ENCODE data around the gene CRMP1. TPM values are rescaled to one million over a fixed set of nuclear protein-coding genes. Genes with fewer than 3 reads are reported as not detected.

CRMP1 gene
- total RNA-seq, 1 experiment from 2014 or later = not detected

DNA sequence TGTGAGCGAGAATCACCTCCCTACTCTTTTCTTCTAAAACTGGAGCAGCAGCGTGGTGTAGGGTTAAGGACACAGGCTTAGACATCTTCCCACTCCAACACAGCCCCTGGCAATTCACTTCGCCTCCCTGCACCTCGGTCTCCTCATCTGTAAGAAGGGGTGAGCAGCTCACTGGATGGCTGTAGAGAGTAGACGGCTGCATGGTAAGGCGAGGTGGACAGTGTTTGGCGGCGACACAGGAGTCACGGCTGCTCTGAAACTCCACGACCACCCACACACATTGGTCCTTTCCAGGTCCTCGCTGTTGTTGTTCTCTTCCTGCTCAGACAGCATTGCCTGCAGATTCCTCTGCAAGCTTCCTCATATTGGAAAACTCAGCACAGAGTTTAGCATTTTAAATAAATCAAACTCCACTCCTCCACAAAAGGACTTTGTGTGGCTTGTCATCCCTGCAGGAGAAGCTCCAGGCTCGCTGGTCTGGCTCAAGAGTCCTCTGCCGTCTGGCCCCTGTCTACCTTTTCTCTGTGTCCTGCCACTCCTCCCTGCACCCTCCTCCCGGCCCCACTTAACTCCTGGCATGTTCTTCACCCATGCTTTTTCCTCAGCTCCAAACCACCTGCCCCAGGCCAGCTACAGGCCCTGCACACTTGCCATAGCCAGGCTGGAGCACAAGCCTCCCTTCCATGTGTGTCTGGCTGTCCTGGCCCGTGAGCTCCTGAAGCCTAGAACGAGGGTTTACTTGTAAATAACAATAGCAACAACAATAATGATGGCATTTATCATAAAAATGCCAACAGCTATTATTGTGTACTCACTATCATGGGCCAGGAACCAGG is 41.3 kb upstream of the CRMP1 start:
- CTCF ChIA-PET = no interaction called here

GRCh38 chr4:5933116-5933515 is 40.2 kb upstream of the CRMP1 start:
- CTCF ChIA-PET = no interaction called here
- TF ChIP-seq, protein P1, sequence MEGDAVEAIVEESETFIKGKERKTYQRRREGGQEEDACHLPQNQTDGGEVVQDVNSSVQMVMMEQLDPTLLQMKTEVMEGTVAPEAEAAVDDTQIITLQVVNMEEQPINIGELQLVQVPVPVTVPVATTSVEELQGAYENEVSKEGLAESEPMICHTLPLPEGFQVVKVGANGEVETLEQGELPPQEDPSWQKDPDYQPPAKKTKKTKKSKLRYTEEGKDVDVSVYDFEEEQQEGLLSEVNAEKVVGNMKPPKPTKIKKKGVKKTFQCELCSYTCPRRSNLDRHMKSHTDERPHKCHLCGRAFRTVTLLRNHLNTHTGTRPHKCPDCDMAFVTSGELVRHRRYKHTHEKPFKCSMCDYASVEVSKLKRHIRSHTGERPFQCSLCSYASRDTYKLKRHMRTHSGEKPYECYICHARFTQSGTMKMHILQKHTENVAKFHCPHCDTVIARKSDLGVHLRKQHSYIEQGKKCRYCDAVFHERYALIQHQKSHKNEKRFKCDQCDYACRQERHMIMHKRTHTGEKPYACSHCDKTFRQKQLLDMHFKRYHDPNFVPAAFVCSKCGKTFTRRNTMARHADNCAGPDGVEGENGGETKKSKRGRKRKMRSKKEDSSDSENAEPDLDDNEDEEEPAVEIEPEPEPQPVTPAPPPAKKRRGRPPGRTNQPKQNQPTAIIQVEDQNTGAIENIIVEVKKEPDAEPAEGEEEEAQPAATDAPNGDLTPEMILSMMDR (conservative IDR thresholded peaks at IDR 0.05) = no peak
- TF ChIP-seq EZH2 (IDR thresholded peaks at IDR 0.05; ENCODE audit: low read depth) = no peak
- peaks cover 68% of the 10 kb centered on the region for H3K27me3 ChIP-seq (ENCODE audit: insufficient read depth, low read depth)
- H3K27ac ChIP-seq = no peak overlapping the region
- no peaks in the 10 kb centered on the region for H3K79me2 ChIP-seq (ENCODE audit: low read depth)
- BruUV-seq (replicated peaks) = no TSS peak
- no peak overlapping the region for H3K4me3 ChIP-seq
- DNase-seq = no peak
- intact Hi-C loops (cut with micrococcal nuclease; ENCODE audit: unreplicated experiment) = no loop called here
- H4K20me1 ChIP-seq (ENCODE audit: insufficient read depth) = no peaks in the 10 kb centered on the region
- no peaks in the 10 kb centered on the region for H3K9me2 ChIP-seq (ENCODE audit: insufficient read depth)
- no peaks in the 10 kb centered on the region for H3K4me1 ChIP-seq (replicated peaks; ENCODE audit: insufficient read depth)
- H3K36me3 ChIP-seq (ENCODE audit: low read depth) = no peaks in the 10 kb centered on the region
- H3K4me2 ChIP-seq = no peak overlapping the region
- no peak overlapping the region for H2AFZ ChIP-seq
- no peaks in the 10 kb centered on the region for H3K9me3 ChIP-seq (ENCODE audit: insufficient read depth, low read depth)
- POLR2A ChIA-PET (ENCODE audit: unreplicated experiment) = no interaction called here
- no peaks in the 10 kb centered on the region for H3F3A ChIP-seq (ENCODE audit: insufficient read depth, low read depth)

More for the DNA sequence above, 41.3 kb upstream of the CRMP1 start:
- Histone ChIP-seq H3K9me3 (ENCODE audit: insufficient read depth, low read depth) (no peaks in the 10 kb centered on the region), H3K27me3 (ENCODE audit: insufficient read depth, low read depth) (peaks cover 57% of the 10 kb centered on the region), H2AFZ (no peak overlapping the region), H3K27ac (no peak overlapping the region), H3K9me2 (ENCODE audit: insufficient read depth) (no peaks in the 10 kb centered on the region), H3K4me1 (replicated peaks; ENCODE audit: insufficient read depth) (no peaks in the 10 kb centered on the region), H3K36me3 (ENCODE audit: low read depth) (no peaks in the 10 kb centered on the region), H3K79me2 (ENCODE audit: low read depth) (no peaks in the 10 kb centered on the region), H3F3A (ENCODE audit: insufficient read depth, low read depth) (no peaks in the 10 kb centered on the region), H4K20me1 (ENCODE audit: insufficient read depth) (no peaks in the 10 kb centered on the region), H3K4me2 (no peak overlapping the region), H3K4me3 (no peak overlapping the region)
- DNase-seq = no peak
- intact Hi-C loops (cut with micrococcal nuclease; ENCODE audit: unreplicated experiment) = no loop called here
- TF ChIP-seq, protein P1 (conservative IDR thresholded peaks at IDR 0.05) = no peak
- no peak for TF ChIP-seq EZH2 (IDR thresholded peaks at IDR 0.05; ENCODE audit: low read depth)
- BruUV-seq (replicated peaks) = no TSS peak
- POLR2A ChIA-PET (ENCODE audit: unreplicated experiment) = no interaction called here

GRCh38 chr4:5932035-5932568 is 39.2 kb upstream of the CRMP1 start:
- Histone ChIP-seq H3K36me3 (ENCODE audit: low read depth) (no peaks in the 10 kb centered on the region), H3K9me3 (ENCODE audit: insufficient read depth, low read depth) (no peaks in the 10 kb centered on the region), H4K20me1 (ENCODE audit: insufficient read depth) (no peaks in the 10 kb centered on the region), H2AFZ (no peak overlapping the region), H3K4me2 (no peak overlapping the region), H3K27me3 (ENCODE audit: insufficient read depth, low read depth) (peaks cover 74% of the 10 kb centered on the region), H3K4me3 (no peak overlapping the region), H3K27ac (no peak overlapping the region), H3F3A (ENCODE audit: insufficient read depth, low read depth) (no peaks in the 10 kb centered on the region), H3K9me2 (ENCODE audit: insufficient read depth) (no peaks in the 10 kb centered on the region), H3K4me1 (replicated peaks; ENCODE audit: insufficient read depth) (no peaks in the 10 kb centered on the region), H3K79me2 (ENCODE audit: low read depth) (no peaks in the 10 kb centered on the region)
- BruUV-seq (replicated peaks) = no TSS peak
- intact Hi-C loops (cut with micrococcal nuclease; ENCODE audit: unreplicated experiment) = no loop called here
- TF ChIP-seq, protein P1 (conservative IDR thresholded peaks at IDR 0.05) = no peak
- TF ChIP-seq EZH2 (IDR thresholded peaks at IDR 0.05; ENCODE audit: low read depth) = no peak
- DNase-seq = no peak
- CTCF ChIA-PET = no interaction called here
- POLR2A ChIA-PET (ENCODE audit: unreplicated experiment) = no interaction called here

Measured in PC-9 (cell line).